Common myeloid progenitor, CD34-positive (primary cell): Measurements from ENCODE around the gene ERC2.
"Not testable (repeated sequence)": the region's sequence is repeated elsewhere in the genome, so short reads cannot be mapped to it uniquely, and the experiment has no call there.

Experiments
- CTCF ChIA-PET: fragments of 350-600 bp; sonication (Branson Sonifier 250); formaldehyde crosslinking; loops from one replicate; lab custom pipeline; 2021; ENCODE audit warnings: antibody characterized with exemption; lab: Charles Lee
- POLR2A ChIA-PET: fragments of 350-600 bp; sonication (Branson Sonifier 250); formaldehyde crosslinking; loops from one replicate; lab custom pipeline; 2021; ENCODE audit warnings: antibody characterized with exemption; lab: Charles Lee
- DNase-seq, 3 donors: peaks; one replicate each; pipeline versions ENCODE4 v3.0.0 to v3.0.0-alpha.2; 2013
- H3K27ac ChIP-seq, 2 experiments: 1 replicate in 1 of 2; 2 replicates in 1 of 2; pipeline ENCODE4 v1.7.0; 2013; ENCODE audit warnings: inconsistent platforms in 2 of 2, low read length in 2 of 2, mild to moderate bottlenecking in 2 of 2, low read depth in 1 of 2, moderate library complexity in 1 of 2; ENCODE audit not compliant: severe bottlenecking in 2 of 2, insufficient read depth in 1 of 2, poor library complexity in 1 of 2
- H3K27me3 ChIP-seq, 5 experiments: replicated peaks in 2 of 5; 1 replicate in 3 of 5; 2 replicates in 2 of 5; pipeline versions ENCODE4 v1.6.1 to v1.7.0; 2013; ENCODE audit warnings: low read length in 4 of 5, mild to moderate bottlenecking in 2 of 5, moderate library complexity in 2 of 5, inconsistent platforms in 1 of 5; ENCODE audit not compliant: insufficient read depth in 5 of 5, control insufficient read depth in 4 of 5
- H3K36me3 ChIP-seq, 4 experiments: 1 replicate in 2 of 4; 2 replicates in 2 of 4; pipeline versions ENCODE4 v1.6.1 to v1.7.0; 2013; ENCODE audit warnings: low read length in 3 of 4, control low read depth in 1 of 4, mild to moderate bottlenecking in 1 of 4; ENCODE audit not compliant: control insufficient read depth in 4 of 4, insufficient read depth in 4 of 4
- H3K4me1 ChIP-seq, 4 experiments: 1 replicate in 3 of 4; 2 replicates in 1 of 4; pipeline versions ENCODE4 v1.6.1 to v1.7.1; 2013; ENCODE audit warnings: low read length in 3 of 4, mild to moderate bottlenecking in 3 of 4, control low read depth in 1 of 4, inconsistent platforms in 1 of 4, moderate library complexity in 1 of 4; ENCODE audit not compliant: control insufficient read depth in 4 of 4, insufficient read depth in 4 of 4; ENCODE audit errors: control extremely low read depth in 1 of 4
- H3K4me3 ChIP-seq, 7 experiments: 1 replicate in 4 of 7; 2 replicates in 3 of 7; pipeline versions ENCODE4 v1.5.1 to v1.7.0; 2013; ENCODE audit warnings: mild to moderate bottlenecking in 7 of 7, low read length in 6 of 7, moderate library complexity in 6 of 7, inconsistent platforms in 2 of 7, low read depth in 2 of 7, control low read depth in 1 of 7; ENCODE audit not compliant: insufficient read depth in 4 of 7, control insufficient read depth in 1 of 7; ENCODE audit errors: extremely low read depth in 1 of 7
- H3K9me3 ChIP-seq, 5 experiments: 1 replicate in 4 of 5; 2 replicates in 1 of 5; pipeline versions ENCODE4 v1.6.1 to v1.7.1; 2013; ENCODE audit warnings: low read length in 4 of 5, mild to moderate bottlenecking in 2 of 5, inconsistent platforms in 1 of 5, low read depth in 1 of 5, moderate library complexity in 1 of 5; ENCODE audit not compliant: control insufficient read depth in 4 of 5, insufficient read depth in 2 of 5; ENCODE audit errors: control extremely low read depth in 1 of 5
- WGBS: methylation state at CpG from one replicate; pipeline ENCODE4 v1.1.5; 2013; ENCODE audit not compliant: insufficient coverage; 5-methylcytosine and 5-hydroxymethylcytosine counted together

ERC2 gene

GRCh38 chr3:56277236-56277635 lies 191.0 kb downstream of the ERC2 start:
- no peaks in the 10 kb centered on the region for H3K36me3 ChIP-seq
- no peaks in the 10 kb centered on the region for H3K4me1 ChIP-seq
- H3K4me3 ChIP-seq, result no peak overlapping the region
- no peak overlapping the region for H3K27ac ChIP-seq
- ChIA-PET POLR2A (no interaction called here), CTCF (interaction anchor here (1.1 kb wide), 1 partner anchor 19 kb away, joined by 4 read pairs; no protein-coding TSS in a partner anchor)
- WGBS, result 88% methylated on average over 1 of the region's 1 CpG
- no peak for DNase-seq
- peaks cover 0 to 2% (median 0%) of the 10 kb centered on the region in 5 experiments for H3K27me3 ChIP-seq
- no peaks in the 10 kb centered on the region for H3K9me3 ChIP-seq

GRCh38 chr3:56275120-56275519 lies 193.1 kb downstream of the ERC2 start:
- Histone ChIP-seq H3K4me3 (no peak overlapping the region), H3K27ac (no peak overlapping the region), H3K27me3 (peaks cover 0 to 2% (median 0%) of the 10 kb centered on the region in 5 experiments), H3K36me3 (no peaks in the 10 kb centered on the region), H3K9me3 (no peaks in the 10 kb centered on the region), H3K4me1 (no peaks in the 10 kb centered on the region)
- CTCF ChIA-PET, result no interaction called here
- POLR2A ChIA-PET, result no interaction called here
- no CpG with 5 or more reads among the region's 2 CpGs for WGBS
- no peak for DNase-seq

- ChIA-PET CTCF (interaction anchor here (1.0 kb wide), 1 partner anchor 20 kb away, joined by 3 read pairs; no protein-coding TSS in a partner anchor), POLR2A (no interaction called here)
- no peaks in the 10 kb centered on the region for H3K9me3 ChIP-seq
- H3K4me3 ChIP-seq, result no peak overlapping the region
- DNase-seq, result no peak
- no peaks in the 10 kb centered on the region for H3K27me3 ChIP-seq
- H3K27ac ChIP-seq, result no peak overlapping the region
- no peaks in the 10 kb centered on the region for H3K4me1 ChIP-seq
- no peaks in the 10 kb centered on the region for H3K36me3 ChIP-seq
- WGBS, result no CpG with 5 or more reads among the region's 4 CpGs
Measured at GRCh38 chr3:56269755-56270535, 198.3 kb downstream of the ERC2 start.

GRCh38 chr3:56268616-56269383 lies 199.5 kb downstream of the ERC2 start:
- H3K27ac ChIP-seq, result no peak overlapping the region
- no CpG with 5 or more reads among the region's 4 CpGs for WGBS
- H3K36me3 ChIP-seq, result no peaks in the 10 kb centered on the region
- ChIA-PET CTCF (interaction anchor here (1.0 kb wide), 1 partner anchor 19 kb away, joined by 3 read pairs; no protein-coding TSS in a partner anchor), POLR2A (no interaction called here)
- DNase-seq, result no peak
- no peaks in the 10 kb centered on the region for H3K27me3 ChIP-seq
- no peak overlapping the region for H3K4me3 ChIP-seq
- H3K4me1 ChIP-seq, result no peaks in the 10 kb centered on the region
- no peaks in the 10 kb centered on the region for H3K9me3 ChIP-seq

GRCh38 chr3:56261852-56262251 lies 206.4 kb downstream of the ERC2 start:
- CTCF ChIA-PET, result interaction anchor here (1.3 to 2.1 kb wide), 2 partner anchors 9 to 12 kb away, joined by 5 read pairs; no protein-coding TSS in a partner anchor
- H3K4me3 ChIP-seq, POLR2A ChIA-PET, H3K36me3 ChIP-seq, H3K27me3 ChIP-seq, H3K27ac ChIP-seq, H3K9me3 ChIP-seq, H3K4me1 ChIP-seq, DNase-seq: not testable (repeated sequence)
- no CpG with 5 or more reads among the region's 2 CpGs for WGBS

GRCh38 chr3:56260262-56260661 lies 208.0 kb downstream of the ERC2 start:
- H3K9me3 ChIP-seq, result no peaks in the 10 kb centered on the region
- no peak for DNase-seq
- ChIA-PET POLR2A (no interaction called here), CTCF (interaction anchor here (1.1 to 1.4 kb wide), 3 partner anchors 9 to 12 kb away, joined by 3 to 4 read pairs (median 3); no protein-coding TSS in a partner anchor)
- H3K27me3 ChIP-seq, result peaks cover 0 to 4% (median 0%) of the 10 kb centered on the region in 5 experiments
- no peaks in the 10 kb centered on the region for H3K36me3 ChIP-seq
- H3K4me3 ChIP-seq, result no peak overlapping the region
- H3K4me1 ChIP-seq, result no peaks in the 10 kb centered on the region
- 97% methylated on average over 5 of the region's 5 CpGs for WGBS
- no peak overlapping the region for H3K27ac ChIP-seq
